SK-N-SH treated with all-trans-retinoic acid at 6 μM for 48 hours (cell line): ENCODE data around the gene TSPAN15.

ENCODE experiments used
- CSRNP3 ChIP-seq: fragments of 250-450 bp; sonication (Bioruptor Pico); IDR thresholded peaks from 2 replicates; pipeline ENCODE4 v1.5.1; 2021; ENCODE audit warnings: mild to moderate bottlenecking, moderate library complexity
- PATZ1 ChIP-seq: fragments of 250-450 bp; sonication (Bioruptor Pico); IDR thresholded peaks from 2 replicates; pipeline ENCODE4 v1.8.0; 2020; ENCODE audit warnings: mild to moderate bottlenecking, moderate library complexity, borderline replicate concordance
- ZFP30 ChIP-seq: fragments of 450-650 bp; formaldehyde crosslinking; IDR thresholded peaks from 2 replicates; pipeline ENCODE4 v1.5.0; 2022; ENCODE audit warnings: mild to moderate bottlenecking, moderate library complexity
- ZNF70 ChIP-seq: fragments of 450-650 bp; formaldehyde crosslinking; IDR thresholded peaks from 2 replicates; pipeline ENCODE4 v1.5.0; 2020; ENCODE audit warnings: mild to moderate bottlenecking, moderate library complexity
- ZNF8 ChIP-seq: fragments of 450-650 bp; formaldehyde crosslinking; IDR thresholded peaks from 2 replicates; pipeline ENCODE4 v1.5.0; 2020; ENCODE audit warnings: mild to moderate bottlenecking, moderate library complexity

- TF ChIP-seq PATZ1 (CRISPR knock-in tag) (no peak), ZFP30 (CRISPR knock-in tag) (no peak), ZNF70 (no peak), ZNF8 (CRISPR knock-in tag) (no peak), CSRNP3 (CRISPR knock-in tag) (no peak)
Measured at GRCh38 chr10:69409176-69409495, 42.1 kb upstream of the TSPAN15 start.
